Colon (tissue), 2 donors: Measurements from ENCODE around the gene CX3CR1.
"Not testable (repeated sequence)": the region's sequence is repeated elsewhere in the genome, so short reads cannot be mapped to it uniquely, and the experiment has no call there.

ENCODE experiments used
- FAIRE-seq: peaks from 2 replicates; lab custom pipeline; 2012; peaks lifted over from hg19 to GRCh38; lab: Jason Lieb, UNC
- donor health status: control.
- donor health status: control.

The CX3CR1 gene

DNA sequence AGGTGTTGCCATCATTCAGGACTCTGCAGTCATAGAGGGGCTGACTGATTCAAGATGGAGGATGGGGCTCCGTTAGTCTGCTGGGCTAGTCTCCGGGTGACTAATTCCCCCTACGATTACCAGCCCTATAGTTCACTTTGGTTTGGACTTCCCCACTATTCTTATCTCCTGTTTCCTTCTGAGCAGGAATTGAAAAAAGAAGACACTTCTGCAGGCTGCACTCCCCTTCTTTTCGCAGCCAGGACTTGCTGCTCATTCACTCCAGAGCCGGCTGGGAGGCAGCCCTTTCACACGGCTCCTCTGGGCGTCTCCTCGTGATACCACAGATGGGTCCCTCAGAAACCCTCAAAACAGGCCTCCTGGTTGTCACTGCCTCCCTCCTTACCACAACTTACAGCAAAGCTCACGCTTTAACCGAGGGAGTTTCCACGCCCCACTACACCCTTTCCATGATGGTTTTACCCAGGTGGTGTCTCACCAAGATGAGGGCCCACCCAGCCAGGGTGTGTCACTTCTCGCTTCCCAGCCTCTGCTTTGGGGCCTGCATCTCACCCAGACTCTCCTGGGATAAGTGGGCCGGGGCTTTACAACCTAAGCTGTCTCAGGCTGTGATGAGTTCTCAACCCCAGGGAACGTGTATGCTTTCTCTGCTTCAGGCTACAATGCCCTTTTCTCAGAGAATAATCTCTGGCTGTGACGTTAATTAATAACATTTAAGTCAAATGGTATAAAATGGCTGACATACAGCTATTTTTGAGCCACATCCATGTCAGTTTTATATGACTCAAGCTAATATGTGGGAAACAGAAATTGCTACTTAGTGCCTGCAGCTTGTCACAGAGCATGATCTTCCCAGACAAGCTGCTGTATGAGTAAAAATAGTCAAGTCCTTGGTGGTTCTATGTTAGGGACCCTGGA, 11.9 kb downstream of the CX3CR1 start:
- no peak for FAIRE-seq

- no peak for FAIRE-seq
Observed at GRCh38 chr3:39264053-39264452, 15.8 kb downstream of the CX3CR1 start.

DNA sequence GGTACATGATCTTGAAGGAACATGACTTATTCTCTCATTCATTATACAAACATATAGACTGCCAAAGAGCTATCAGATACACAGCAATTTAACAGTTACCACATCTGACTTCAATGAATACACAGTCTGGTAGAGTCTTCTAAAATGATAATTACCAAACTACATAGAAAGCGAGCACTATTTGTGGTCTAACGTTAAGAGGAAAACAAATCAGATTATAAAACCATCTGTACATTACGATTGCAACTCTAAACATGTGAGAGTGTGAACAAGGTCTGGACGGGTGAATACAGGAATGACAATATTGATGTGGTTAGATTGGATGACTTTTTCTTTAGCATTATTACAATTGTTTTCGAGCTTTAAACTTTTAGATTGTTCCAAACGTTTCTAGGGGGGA, 16.3 kb downstream of the CX3CR1 start:
- FAIRE-seq: no peak

DNA sequence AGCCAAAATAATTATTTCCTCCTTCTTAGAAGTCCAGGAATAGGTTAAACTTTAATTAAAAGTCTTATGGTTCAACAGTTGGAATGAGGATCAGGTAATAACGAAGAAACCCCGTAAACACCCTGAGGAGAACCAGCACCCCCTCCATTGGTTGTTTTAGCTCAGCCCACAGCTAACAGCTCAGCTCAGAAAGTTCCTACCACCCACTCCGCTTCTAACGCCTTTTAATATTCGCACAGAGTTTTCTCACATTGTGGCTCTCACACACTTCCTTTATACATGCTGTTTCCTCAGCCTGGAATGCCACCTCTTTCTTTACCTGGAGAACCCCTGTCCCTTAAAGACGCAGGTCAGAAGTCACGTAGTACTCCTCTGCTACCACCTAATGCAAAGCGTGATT, 17.0 kb downstream of the CX3CR1 start:
- no peak for FAIRE-seq

- FAIRE-seq: no peak
Observed at GRCh38 chr3:39261726-39262125, 18.1 kb downstream of the CX3CR1 start.

GRCh38 chr3:39260957-39261356, 18.9 kb downstream of the CX3CR1 start:
- no peak for FAIRE-seq

- FAIRE-seq: no peak
Observed at GRCh38 chr3:39260318-39260717, 19.5 kb downstream of the CX3CR1 start.

DNA sequence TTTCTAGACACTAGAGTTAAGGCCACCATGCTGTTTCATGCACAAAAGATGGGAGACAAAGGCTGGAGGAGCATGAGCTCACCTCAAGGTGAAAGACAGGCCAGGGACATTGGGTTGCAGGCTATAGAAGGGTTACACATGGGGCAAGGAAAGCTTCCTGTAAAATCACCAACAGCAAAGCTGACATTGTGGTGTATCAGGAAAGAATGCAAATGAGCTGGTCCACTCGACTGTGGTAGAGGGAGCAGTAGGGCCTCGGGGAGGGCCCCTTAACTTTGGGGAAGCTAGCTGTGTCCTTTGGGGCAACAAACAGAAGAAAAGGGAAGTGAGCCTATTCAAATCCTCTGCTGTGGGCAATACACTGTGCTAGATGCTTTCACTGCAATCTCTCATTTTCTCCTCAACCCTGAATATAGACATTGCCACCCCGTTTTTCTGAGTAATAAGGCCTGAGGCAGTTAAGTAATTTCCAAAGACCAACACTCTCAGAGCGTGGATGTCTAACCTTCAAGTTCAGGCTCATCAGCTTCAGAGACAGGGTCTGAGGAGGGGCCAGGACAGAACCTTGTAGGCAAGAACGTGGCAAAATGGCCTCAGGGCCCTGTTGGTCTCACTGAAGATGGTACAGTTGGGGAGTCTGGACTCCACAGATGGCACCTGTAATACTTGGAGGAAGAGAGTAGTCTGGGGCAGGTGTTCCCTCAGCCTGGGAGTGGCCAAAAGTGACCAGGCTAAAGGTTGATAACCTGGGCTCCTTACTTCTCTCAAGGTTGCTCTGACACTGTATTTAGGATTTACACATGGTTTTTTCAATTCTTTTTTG, 24.1 kb downstream of the CX3CR1 start:
- FAIRE-seq: no peak

DNA sequence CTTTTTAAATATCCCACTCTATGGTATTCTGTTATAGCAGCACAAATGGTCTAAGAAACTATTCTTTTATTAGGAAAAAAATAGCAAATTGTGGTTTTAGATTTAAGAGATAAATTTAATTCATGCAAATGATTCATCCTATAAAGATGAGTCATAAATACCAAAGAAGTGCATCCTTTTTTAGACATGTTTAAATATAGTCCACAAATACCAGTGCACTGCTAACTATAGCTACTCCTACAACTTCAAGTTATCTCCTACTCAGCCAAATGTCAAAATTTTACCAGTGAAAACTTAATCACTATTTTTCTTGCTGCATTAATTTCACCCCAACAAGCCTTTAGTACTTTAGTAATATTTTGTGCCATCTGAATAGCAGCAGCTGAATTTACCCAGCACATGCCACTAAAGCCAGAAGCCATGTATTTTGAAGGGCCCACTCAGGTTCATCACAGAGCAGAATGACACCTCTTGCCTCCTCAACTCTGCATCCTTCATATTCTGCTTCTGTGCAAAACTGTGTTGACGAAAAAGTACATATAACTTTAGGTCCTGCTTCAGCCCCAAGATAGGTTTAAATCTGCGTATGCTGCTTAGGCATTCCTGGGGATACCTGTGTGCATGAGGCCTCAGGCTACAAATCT, 24.9 kb downstream of the CX3CR1 start:
- FAIRE-seq: no peak

GRCh38 chr3:39251576-39251975, 28.3 kb downstream of the CX3CR1 start:
- no peak for FAIRE-seq

DNA sequence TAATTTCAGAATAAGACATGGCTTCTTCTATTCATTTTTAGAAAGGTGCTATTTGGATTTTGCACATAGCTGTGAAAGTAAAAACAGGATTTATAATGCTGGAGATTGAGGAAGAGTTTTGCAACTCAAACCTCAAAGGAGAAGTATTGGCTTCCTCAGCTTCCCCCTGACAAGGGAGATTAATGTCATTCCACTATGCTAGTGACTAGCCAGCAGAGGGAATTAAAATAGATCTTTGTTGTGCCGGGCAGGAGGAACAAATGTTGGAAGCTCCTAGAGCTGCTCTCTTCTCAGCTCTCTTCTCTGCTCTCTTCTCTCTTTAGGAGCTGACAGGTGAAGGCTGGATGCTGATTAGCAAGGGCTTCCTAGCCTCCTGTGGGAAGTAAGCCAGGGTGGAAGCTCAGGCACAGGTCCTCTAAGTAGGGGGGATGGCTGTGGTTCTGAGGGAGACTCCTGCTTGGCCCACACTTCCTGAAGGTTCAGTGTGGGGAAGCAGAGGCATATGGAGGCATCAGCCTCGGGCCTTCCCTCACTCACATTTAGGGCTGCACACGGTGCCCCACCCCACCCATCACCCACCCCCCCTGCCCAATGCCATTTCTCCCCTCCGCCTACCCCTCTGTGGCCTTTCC, 29.6 kb downstream of the CX3CR1 start:
- FAIRE-seq: no peak

GRCh38 chr3:39249453-39250115, 30.3 kb downstream of the CX3CR1 start:
- no peak for FAIRE-seq

- no peak for FAIRE-seq
Observed at GRCh38 chr3:39241561-39241960, 38.3 kb downstream of the CX3CR1 start.

DNA sequence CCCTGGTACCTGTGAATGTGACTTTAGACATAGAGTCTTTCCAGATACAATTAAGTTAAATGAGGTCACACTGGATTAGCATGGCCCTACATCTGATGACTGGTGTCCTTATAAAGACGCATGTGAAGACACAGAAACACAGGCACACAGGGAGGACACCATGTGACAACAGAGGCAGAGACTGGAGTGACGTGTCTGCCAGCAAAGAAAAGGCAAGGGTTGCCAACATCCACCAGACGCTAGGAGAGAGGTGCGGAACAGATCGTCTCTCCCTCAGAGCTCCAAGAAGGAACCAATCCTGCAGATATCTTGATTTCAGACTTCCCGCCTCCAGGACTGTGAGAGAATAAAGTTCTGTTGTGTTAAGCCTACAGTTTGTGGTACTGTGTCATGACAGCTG, 42.8 kb downstream of the CX3CR1 start:
- no peak for FAIRE-seq

GRCh38 chr3:39234651-39235050, 45.2 kb downstream of the CX3CR1 start:
- no peak for FAIRE-seq

- FAIRE-seq: no peak
Observed at GRCh38 chr3:39232859-39233258, 47.0 kb downstream of the CX3CR1 start.

DNA sequence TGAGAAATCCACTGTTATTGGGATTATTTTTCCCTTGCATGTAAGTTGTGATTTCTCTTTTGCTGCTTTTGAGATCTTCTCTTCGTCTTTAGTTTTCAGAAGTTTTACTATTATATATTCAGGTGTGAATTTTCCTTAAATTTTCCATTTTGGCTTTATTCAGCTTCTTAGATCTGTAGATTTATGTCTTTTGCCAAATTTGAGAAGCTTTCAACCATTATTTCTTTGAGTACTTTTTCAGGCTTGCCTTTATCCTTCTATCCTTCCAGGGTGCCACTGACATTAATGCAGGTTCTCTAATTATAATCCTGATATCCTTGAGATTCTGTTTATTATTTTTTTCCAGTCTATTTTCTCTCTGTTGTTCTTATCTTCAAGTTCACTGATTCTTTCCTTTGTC, 49.4 kb downstream of the CX3CR1 start:
- FAIRE-seq: no peak

DNA sequence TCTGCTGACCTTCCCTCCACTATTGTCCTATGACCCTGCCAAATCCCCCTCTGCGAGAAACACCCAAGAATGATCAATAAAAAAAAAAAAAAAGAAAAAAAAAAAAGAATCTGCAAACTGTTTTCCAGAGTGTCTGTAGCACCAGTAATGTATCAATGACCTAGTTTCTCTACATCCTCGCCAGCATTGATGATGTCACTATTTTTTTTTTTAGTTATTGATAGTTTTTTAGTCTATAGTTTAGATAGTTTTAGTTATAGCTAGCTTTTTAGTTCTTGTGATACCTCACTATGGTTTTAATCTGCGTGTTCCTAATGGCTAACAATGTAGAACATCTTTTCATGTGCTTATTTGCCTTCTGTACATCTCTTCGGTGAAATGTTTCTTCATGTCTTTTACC, 51.3 kb downstream of the CX3CR1 start:
- FAIRE-seq: no peak

- FAIRE-seq: not testable (repeated sequence)
Observed at GRCh38 chr3:39227596-39227995, 52.2 kb downstream of the CX3CR1 start.

DNA sequence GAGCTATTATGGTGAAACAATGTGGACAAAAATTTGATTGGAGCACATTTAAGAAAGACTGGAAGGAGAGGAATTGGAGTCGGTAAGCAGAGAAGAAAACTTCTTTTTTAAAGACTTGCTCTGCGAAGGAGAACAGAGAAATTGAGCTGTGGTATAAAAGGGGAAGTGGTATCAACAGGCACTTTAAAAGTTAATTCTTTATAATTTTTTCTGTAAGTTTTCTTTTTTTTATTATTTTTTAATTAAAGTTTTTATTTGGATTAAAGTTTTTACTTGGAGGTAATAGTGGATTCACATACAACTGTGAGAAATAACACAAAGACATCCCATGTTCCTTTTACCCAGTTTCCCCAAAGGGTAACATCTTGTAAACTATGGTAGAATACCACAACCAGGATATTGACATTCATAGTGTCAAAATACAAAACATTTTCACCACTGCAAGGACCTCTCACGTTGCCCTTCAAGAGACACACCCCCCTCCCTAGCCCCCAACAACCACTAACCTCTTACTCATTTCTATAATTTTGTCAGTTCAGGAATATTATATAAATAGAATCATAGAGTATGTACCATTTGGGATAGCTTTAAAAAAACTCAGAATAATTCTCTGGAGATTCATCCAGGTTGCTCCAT, 53.6 kb downstream of the CX3CR1 start:
- FAIRE-seq: no peak

DNA sequence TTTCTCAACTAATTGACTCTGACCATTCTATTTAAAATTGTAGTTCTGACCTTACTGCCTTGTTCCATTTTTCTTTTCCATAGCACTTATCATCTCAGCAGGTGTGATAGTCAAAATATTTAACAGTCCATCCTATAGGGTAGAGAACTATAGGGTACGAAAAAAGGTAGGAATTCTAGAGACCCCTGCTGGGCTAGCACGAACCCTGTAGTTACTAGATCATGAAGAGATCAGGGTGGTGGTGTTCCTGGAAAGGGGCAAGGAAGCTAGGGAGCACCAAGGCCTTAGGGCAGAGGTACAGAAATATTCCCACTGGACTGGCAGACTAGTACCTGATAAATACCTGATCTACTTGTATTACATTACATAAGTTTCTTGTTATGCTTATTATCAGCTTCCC, 55.5 kb downstream of the CX3CR1 start:
- FAIRE-seq: no peak
